NCI-H1417 treated with DMSO at 0.1 percent for 48 hours (cell line): Measurements from ENCODE around the gene WDR75.

Experiments used
- DNase-seq: peaks from one replicate; lab custom pipeline; 2025; lab: John Stamatoyannopoulos, UW

The WDR75 gene

DNA sequence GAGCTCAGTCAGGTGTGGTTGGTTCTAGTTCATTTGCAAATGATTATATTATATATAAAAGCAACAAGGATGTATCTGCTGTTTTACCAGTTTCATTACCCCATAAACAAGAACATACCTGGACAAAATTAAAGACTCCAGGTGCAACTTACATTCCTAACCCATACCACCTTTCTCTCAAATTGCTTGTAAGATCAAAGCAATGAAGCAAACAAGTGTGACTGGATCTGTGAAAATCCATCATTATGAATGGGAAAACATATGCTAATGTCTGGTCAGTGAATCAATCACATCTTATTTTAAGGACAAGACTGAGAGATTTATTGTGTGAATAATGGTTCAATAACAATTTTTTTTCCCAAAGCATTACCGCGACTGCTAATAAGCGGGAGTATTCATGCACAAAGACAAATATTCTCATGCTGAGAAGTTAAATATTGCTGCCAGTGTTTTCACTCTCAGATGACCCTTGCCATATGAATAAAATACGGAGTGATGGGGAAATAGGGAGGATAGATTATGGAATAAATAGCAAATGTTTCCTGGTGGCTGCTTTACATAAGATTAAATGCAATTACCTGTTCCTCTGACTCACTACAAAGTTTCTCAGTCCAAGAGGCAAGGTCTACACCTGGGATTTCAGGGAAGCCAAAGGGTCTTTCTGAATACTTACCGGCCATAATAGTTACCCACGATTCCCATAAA, 59.3 kb downstream of the WDR75 start:
- peak; percentile 17 for DNase-seq

- no peak for DNase-seq
Measured at GRCh38 chr2:189501487-189501886, 60.2 kb downstream of the WDR75 start.

DNA sequence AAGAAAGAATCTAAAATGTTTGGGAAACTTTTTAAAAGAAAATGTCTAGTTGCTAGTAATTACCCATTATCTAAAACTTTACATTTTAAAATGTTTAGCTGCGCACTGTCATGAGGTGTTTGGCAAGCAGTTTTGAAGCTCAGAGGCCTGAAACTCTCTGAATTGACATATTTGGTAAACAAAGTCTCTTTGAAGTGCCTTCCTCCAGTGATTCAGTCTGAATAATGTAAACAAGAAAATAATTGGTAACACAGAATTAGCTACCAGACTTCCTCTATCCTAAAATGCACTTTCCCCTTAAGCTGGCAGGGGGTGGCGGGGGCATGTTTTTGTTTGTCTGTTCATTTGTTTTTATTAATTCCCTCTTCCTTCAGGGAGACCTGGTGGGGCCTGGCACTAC, 61.4 kb downstream of the WDR75 start:
- no peak for DNase-seq

DNA sequence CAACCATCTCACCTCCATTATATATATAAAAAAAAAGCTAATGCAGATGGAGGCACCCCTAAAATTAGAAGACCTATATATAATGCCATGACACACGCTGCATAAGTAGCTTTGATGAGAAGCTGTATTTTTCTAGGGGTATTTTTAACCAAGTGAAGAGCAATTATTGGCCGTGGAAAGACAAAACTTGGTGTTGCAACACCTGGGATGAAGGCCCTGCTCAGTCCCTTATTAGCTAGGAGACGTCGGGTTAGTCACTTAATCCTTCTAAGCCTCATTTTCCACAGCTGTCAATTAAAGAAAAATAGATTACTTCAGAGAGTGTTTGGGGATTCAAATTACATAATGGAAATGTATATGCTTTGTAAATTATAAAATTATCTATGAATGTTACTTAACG, 63.0 kb downstream of the WDR75 start:
- DNase-seq: no peak

GRCh38 chr2:189505492-189505891, 64.2 kb downstream of the WDR75 start:
- no peak for DNase-seq

GRCh38 chr2:189506514-189506976, 65.3 kb downstream of the WDR75 start:
- no peak for DNase-seq

- DNase-seq: no peak
Measured at GRCh38 chr2:189511210-189511959, 70.1 kb downstream of the WDR75 start.

DNA sequence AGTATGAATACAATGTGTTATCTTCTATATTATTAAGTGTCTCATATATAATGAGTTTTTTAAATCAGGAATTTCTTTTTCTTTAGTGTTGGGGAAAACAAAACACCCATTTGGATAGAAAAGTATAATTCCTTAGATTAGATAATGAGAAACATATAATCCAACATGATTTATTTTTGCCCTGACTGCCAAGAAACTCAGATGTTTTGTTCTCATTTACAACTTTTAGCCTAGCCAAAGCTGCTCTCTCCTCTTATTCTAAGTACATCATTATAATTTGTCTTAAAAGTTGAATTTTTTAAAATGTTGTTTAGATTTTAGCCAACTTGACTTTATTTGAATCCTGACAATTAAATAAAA, 70.7 kb downstream of the WDR75 start:
- no peak for DNase-seq

- DNase-seq: no peak
Measured at GRCh38 chr2:189512879-189513278, 71.6 kb downstream of the WDR75 start.

- DNase-seq: no peak
Measured at GRCh38 chr2:189514104-189514503, 72.8 kb downstream of the WDR75 start.

DNA sequence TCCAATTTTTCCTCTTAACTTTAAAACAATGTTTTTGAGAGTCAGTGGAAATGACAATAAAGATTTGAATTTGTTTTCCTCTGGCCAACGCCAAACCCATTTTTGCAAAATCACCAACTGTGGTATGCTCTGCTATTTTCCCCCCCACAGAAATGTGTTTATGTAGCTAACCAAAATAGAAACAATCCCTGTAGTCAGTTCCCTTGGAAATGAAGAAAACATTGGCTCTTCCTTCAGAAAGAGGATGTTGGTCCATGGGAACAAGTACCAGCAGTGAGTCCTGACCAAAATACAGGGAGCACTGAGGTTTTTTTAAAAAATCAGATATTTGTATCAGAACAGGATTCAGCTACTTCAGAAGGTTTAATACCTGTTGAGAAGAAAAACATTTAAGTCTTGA, 74.0 kb downstream of the WDR75 start:
- no peak for DNase-seq

DNA sequence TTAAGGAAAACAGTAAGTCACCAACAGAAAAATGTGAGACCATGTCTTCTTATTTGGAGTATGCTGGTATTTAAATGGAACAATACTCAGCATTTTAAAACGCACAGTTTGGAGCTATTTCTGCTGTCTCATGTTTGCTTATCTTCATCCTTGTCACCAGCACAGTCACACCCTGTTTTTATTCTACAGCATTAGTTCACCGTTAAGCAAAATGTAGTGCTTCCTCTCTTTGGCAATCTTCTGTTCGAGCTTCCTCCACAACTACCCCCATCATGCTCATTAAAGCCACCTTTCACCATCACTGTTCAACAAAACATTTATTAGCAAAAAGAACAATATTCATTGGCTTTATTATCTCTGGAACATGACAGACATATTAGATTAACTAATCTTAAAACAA, 75.3 kb downstream of the WDR75 start:
- DNase-seq: no peak

DNA sequence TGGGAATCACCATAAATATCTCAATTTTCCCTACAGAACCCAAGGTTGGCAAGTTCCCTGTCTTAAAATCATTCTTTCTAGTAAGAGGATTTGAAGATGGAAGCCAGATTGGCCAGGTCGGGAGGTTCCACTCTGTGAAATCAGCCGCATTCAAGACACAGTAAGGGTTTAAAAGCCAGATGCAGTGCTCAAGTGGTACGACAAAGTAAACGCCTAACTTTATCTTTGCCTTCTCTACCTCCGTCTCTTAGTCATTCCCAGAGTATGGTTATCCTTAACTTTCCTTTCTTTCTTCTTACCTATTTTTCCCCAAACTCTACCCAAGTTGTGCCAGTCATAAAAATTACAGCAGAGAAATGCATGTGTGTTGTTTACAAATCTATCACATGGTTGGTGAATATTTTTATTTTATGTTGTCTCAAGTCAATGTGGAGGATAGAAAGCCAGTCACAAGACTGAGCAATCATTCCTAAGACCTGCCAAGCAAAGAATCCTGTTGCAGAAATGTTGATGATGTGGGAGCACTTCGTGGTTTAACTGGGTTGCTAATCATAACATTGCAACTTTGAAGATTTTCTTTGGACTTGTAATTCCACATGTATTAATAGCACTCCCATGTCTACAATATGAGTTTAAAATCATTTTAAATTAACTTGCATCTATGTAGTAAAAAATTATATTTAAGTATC, 76.7 kb downstream of the WDR75 start:
- DNase-seq: no peak

- no peak for DNase-seq
Measured at GRCh38 chr2:189519631-189520387, 78.5 kb downstream of the WDR75 start.

DNA sequence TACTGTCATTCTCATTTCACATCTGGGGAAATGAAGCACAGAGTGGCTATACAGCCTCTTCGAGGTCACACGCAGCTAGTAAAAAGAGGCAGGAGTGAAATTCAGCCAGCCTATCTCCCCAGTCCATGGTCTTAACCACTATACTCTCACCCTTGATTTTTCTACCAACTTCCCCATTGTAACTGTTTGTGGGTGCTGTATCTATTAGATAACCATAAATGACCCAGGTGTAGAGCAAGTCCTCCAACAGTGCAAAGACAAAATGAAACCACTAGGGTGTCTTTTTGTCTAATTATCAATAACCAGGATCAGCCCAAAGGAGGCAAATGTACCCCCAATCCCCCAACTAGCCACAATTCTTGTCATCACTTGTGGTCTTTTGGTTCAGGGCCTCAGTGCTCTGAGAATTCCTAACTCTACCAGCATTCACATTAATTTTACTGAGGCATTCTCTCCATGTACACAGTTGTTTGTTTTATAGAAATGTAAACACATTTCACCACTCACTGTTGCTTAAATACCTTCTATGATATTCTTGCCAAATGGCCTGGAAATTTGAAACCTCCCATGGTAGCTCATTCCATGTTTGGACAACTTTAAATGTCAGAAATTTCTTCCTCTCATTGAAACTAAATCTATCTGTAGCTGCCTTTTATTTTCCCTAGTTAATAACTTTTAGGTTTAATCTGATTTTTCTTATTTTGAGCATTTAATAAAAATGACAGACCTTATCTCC, 80.6 kb downstream of the WDR75 start:
- DNase-seq: no peak

DNA sequence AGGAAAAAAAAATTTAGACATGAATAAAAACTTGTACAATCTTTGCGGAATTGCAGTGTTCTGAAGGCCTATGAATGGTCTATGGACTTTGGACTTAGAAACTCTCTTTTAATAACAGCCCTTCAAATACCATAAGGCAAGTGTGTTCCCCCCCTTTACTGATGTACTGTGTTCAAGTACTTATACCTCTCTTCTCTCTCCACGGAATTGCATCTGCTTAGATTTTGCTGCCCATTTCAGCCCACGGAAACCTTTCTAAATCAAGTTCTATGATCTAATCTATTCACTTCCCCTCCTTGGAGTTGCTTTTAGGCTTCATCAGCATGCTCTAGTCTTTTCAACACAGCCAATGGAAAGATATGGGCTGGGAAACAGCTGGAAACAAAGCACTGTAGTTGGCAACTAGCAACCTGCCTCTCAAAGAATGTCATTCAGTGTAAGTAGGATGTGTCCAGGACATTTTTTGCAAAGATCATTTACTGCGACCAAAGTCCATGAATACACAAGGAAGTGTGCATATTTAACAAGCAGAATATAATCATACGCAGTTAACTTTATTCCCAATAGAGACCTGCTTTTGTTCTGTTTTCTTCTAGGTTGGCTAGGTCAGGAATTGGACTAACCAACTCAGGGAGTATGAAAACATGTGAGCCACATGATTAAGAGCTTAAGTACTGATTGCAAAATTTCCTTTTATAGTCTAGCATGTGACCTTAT, 81.3 kb downstream of the WDR75 start:
- no peak for DNase-seq

DNA sequence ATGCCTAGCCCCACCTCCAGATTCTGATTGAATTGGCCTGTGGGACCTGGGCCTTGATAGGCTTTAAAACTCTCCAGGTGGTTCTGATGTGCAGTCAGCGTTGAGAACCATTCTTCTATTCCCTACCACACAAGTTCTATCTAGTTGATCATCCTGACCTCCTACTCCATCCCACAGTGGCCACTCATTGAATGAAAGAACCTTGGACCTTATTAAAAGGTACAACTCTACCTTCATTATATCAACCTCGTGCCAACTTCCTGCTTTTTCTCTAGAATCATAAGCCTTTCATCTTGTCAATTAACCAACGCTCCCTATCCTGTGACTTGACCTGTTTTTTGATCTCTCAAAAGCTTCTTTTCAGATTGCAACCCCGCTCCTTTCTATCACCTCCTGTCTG, 83.5 kb downstream of the WDR75 start:
- DNase-seq: no peak
